ENCODE data around the gene RAD51D.

Gene RAD51D

DNA sequence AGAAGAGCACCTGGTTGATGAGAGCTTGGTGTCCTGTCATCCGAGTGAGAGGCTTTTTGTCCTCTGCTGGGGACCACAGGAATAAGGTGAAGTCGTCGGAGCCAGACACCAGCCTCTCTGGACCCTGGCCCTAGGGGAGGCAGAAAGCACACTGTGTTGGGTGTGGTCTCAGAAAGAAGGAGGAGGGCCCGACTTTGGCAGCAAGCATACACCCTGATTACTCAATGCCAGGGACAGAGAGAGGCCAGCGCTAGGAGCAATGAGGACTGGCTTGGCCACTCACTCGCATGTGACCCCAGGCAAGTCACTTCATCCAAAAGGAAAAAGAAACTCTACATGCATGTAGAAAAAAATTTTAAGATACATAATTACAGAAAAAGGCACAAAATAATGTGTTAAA lies 15.7 kb upstream of the RAD51D start:
- no peak for TF ChIP-seq RARB (CRISPR knock-in tag; IDR thresholded peaks at IDR 0.05)
- TF ChIP-seq ESRRG (CRISPR knock-in tag; IDR thresholded peaks at IDR 0.05) = no peak
- no peak for TF ChIP-seq CSDC2 (CRISPR knock-in tag; IDR thresholded peaks at IDR 0.05)
- no peak for TF ChIP-seq TOX (CRISPR knock-in tag; IDR thresholded peaks at IDR 0.05; ENCODE audit: borderline replicate concordance)
- no peak for TF ChIP-seq TCF4 (CRISPR knock-in tag; IDR thresholded peaks at IDR 0.05; ENCODE audit: borderline replicate concordance)
- TF ChIP-seq ZNF565 (CRISPR knock-in tag; conservative IDR thresholded peaks at IDR 0.05; ENCODE audit: low read depth) = no peak
- TF ChIP-seq ISL1 (CRISPR knock-in tag; IDR thresholded peaks at IDR 0.05) = no peak
- ATAC-seq = no peak

DNA sequence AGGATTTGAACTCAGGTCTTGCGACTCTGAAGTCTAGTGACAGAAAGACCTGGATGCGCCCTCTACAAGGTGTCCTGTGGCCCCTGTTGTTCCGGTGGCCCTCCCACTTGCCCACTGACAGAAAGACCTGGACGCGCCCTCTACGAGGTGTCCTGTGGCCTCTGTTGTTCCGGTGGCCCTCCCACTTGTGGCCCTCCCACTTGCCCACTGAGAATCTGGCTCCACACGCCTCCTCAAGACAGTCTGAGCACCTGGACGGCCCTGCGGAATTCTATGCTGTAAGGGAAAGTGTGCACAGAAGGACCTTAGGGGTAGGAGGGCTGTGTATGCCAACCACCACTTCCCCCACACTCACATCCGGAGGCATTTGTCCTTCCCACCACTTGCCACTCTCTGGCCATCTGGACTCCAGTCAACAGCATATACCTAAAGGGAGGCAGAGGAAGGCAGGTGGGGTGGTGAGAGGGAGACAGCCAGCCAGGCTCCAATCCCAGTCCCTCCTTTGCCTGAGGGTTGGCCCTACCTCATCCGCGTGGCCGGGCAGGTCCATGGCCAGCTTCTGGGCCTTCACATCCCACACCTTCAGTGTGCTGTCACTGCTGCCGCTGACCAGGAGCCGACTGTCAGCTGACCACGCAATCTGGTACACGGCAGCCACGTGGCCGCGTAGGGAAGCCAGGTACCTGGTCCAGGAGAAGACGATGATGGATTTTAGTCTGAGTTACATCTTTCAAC lies 13.3 kb upstream of the RAD51D start:
- ATAC-seq = no peak

DNA sequence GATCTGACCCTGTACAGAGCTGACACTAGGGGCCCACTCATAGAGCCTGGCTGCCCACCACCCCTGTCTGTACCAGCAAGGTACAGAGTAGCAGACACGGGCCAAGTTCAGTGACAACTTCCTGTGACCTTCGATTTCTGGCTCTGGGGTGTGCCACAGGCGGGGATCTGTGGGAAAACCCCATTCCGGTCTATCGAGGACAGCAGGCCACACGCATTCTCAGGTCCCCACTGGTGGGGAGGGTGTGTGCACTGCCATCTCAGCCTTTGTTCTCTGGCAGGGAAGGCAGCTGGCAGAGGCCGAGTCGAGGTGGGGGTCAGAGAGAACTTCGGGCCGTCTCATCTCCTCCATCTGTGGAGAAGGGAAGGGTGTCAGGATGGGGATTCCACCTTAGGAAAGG lies 12.4 kb upstream of the RAD51D start:
- no peak for ATAC-seq
- TF ChIP-seq ZNF8 (CRISPR knock-in tag; IDR thresholded peaks at IDR 0.05) (no peak), BACH2 (CRISPR knock-in tag; IDR thresholded peaks at IDR 0.05; ENCODE audit: borderline replicate concordance) (no peak), ZNF565 (CRISPR knock-in tag; conservative IDR thresholded peaks at IDR 0.05; ENCODE audit: low read depth) (no peak)
- TF ChIP-seq, protein P1, sequence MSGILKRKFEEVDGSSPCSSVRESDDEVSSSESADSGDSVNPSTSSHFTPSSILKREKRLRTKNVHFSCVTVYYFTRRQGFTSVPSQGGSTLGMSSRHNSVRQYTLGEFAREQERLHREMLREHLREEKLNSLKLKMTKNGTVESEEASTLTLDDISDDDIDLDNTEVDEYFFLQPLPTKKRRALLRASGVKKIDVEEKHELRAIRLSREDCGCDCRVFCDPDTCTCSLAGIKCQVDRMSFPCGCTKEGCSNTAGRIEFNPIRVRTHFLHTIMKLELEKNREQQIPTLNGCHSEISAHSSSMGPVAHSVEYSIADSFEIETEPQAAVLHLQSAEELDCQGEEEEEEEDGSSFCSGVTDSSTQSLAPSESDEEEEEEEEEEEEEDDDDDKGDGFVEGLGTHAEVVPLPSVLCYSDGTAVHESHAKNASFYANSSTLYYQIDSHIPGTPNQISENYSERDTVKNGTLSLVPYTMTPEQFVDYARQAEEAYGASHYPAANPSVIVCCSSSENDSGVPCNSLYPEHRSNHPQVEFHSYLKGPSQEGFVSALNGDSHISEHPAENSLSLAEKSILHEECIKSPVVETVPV (CRISPR knock-in tag; IDR thresholded peaks at IDR 0.05) = no peak
- TF ChIP-seq, protein P2, sequence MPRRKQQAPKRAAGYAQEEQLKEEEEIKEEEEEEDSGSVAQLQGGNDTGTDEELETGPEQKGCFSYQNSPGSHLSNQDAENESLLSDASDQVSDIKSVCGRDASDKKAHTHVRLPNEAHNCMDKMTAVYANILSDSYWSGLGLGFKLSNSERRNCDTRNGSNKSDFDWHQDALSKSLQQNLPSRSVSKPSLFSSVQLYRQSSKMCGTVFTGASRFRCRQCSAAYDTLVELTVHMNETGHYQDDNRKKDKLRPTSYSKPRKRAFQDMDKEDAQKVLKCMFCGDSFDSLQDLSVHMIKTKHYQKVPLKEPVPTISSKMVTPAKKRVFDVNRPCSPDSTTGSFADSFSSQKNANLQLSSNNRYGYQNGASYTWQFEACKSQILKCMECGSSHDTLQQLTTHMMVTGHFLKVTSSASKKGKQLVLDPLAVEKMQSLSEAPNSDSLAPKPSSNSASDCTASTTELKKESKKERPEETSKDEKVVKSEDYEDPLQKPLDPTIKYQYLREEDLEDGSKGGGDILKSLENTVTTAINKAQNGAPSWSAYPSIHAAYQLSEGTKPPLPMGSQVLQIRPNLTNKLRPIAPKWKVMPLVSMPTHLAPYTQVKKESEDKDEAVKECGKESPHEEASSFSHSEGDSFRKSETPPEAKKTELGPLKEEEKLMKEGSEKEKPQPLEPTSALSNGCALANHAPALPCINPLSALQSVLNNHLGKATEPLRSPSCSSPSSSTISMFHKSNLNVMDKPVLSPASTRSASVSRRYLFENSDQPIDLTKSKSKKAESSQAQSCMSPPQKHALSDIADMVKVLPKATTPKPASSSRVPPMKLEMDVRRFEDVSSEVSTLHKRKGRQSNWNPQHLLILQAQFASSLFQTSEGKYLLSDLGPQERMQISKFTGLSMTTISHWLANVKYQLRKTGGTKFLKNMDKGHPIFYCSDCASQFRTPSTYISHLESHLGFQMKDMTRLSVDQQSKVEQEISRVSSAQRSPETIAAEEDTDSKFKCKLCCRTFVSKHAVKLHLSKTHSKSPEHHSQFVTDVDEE (CRISPR knock-in tag; IDR thresholded peaks at IDR 0.05) = no peak

More for the DNA sequence above, 13.3 kb upstream of the RAD51D start:
- no peak for TF ChIP-seq GLIS3 (CRISPR knock-in tag; IDR thresholded peaks at IDR 0.05)
- TF ChIP-seq ARNTL (CRISPR knock-in tag; IDR thresholded peaks at IDR 0.05; ENCODE audit: borderline replicate concordance, low read depth) = no peak
- no peak for TF ChIP-seq OSR1 (CRISPR knock-in tag; IDR thresholded peaks at IDR 0.05)
- TF ChIP-seq, protein P3, sequence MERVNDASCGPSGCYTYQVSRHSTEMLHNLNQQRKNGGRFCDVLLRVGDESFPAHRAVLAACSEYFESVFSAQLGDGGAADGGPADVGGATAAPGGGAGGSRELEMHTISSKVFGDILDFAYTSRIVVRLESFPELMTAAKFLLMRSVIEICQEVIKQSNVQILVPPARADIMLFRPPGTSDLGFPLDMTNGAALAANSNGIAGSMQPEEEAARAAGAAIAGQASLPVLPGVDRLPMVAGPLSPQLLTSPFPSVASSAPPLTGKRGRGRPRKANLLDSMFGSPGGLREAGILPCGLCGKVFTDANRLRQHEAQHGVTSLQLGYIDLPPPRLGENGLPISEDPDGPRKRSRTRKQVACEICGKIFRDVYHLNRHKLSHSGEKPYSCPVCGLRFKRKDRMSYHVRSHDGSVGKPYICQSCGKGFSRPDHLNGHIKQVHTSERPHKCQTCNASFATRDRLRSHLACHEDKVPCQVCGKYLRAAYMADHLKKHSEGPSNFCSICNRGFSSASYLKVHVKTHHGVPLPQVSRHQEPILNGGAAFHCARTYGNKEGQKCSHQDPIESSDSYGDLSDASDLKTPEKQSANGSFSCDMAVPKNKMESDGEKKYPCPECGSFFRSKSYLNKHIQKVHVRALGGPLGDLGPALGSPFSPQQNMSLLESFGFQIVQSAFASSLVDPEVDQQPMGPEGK (CRISPR knock-in tag; IDR thresholded peaks at IDR 0.05; ENCODE audit: borderline replicate concordance) = no peak
- no peak for TF ChIP-seq RARB (CRISPR knock-in tag; IDR thresholded peaks at IDR 0.05)
- TF ChIP-seq ZFP30 (CRISPR knock-in tag; IDR thresholded peaks at IDR 0.05) = no peak
- no peak for TF ChIP-seq SNAI2 (CRISPR knock-in tag; IDR thresholded peaks at IDR 0.05)
- TF ChIP-seq, protein P1 (CRISPR knock-in tag; IDR thresholded peaks at IDR 0.05) = no peak
- TF ChIP-seq, protein P2 (CRISPR knock-in tag; IDR thresholded peaks at IDR 0.05) = no peak
- no peak for TF ChIP-seq ZNF565 (CRISPR knock-in tag; conservative IDR thresholded peaks at IDR 0.05; ENCODE audit: low read depth)
- no peak for TF ChIP-seq ZNF8 (CRISPR knock-in tag; IDR thresholded peaks at IDR 0.05)
- TF ChIP-seq, protein P4, sequence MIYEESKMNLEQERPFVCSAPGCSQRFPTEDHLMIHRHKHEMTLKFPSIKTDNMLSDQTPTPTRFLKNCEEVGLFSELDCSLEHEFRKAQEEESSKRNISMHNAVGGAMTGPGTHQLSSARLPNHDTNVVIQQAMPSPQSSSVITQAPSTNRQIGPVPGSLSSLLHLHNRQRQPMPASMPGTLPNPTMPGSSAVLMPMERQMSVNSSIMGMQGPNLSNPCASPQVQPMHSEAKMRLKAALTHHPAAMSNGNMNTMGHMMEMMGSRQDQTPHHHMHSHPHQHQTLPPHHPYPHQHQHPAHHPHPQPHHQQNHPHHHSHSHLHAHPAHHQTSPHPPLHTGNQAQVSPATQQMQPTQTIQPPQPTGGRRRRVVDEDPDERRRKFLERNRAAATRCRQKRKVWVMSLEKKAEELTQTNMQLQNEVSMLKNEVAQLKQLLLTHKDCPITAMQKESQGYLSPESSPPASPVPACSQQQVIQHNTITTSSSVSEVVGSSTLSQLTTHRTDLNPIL (CRISPR knock-in tag; IDR thresholded peaks at IDR 0.05; ENCODE audit: low read depth) = no peak
- no peak for TF ChIP-seq CSDC2 (CRISPR knock-in tag; IDR thresholded peaks at IDR 0.05)
- TF ChIP-seq ZC3H10 (CRISPR knock-in tag; IDR thresholded peaks at IDR 0.05) = no peak
- TF ChIP-seq, protein P5, sequence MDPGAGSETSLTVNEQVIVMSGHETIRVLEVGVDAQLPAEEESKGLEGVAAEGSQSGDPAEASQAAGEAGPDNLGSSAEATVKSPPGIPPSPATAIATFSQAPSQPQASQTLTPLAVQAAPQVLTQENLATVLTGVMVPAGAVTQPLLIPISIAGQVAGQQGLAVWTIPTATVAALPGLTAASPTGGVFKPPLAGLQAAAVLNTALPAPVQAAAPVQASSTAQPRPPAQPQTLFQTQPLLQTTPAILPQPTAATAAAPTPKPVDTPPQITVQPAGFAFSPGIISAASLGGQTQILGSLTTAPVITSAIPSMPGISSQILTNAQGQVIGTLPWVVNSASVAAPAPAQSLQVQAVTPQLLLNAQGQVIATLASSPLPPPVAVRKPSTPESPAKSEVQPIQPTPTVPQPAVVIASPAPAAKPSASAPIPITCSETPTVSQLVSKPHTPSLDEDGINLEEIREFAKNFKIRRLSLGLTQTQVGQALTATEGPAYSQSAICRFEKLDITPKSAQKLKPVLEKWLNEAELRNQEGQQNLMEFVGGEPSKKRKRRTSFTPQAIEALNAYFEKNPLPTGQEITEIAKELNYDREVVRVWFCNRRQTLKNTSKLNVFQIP (CRISPR knock-in tag; IDR thresholded peaks at IDR 0.05; ENCODE audit: borderline replicate concordance, low read depth) = no peak
- TF ChIP-seq ZFP3 (CRISPR knock-in tag; IDR thresholded peaks at IDR 0.05) = no peak
- TF ChIP-seq ISL1 (CRISPR knock-in tag; IDR thresholded peaks at IDR 0.05) = no peak
- TF ChIP-seq TCF4 (CRISPR knock-in tag; IDR thresholded peaks at IDR 0.05; ENCODE audit: borderline replicate concordance) = no peak
- TF ChIP-seq TOX (CRISPR knock-in tag; IDR thresholded peaks at IDR 0.05; ENCODE audit: borderline replicate concordance) = no peak
